GM19351 (cell line): ENCODE data around the gene MTCP1.
A peak's percentile ranks its signal among the peaks of the same experiment; 100 is the strongest.

Source experiments
- ATAC-seq: cut with Tn5 transposase; IDR thresholded peaks from one replicate; pipeline ENCODE4 v1.9.1; 2021; ENCODE audit warnings: mild to moderate bottlenecking, moderate library complexity; ENCODE audit not compliant: unreplicated experiment

MTCP1 gene

GRCh38 chrX:155070975-155071693, at the start of gene MTCP1, which contains the start of the genes BRCC3 and CMC4:
Gene MTCP1, minus strand, starts transcription at chrX:155071136. Its CDS starts 5,126 bp downstream, at chrX:155066010.
Gene BRCC3, plus strand, starts transcription at chrX:155071508. Its CDS starts 20 bp downstream, at chrX:155071528.
Gene CMC4, minus strand, starts transcription at chrX:155071136. Its CDS starts 7,113 bp downstream, at chrX:155064023.
- peak; percentile 83 for ATAC-seq

GRCh38 chrX:155115174-155115819, 44.4 kb upstream of the MTCP1 start:
- ATAC-seq = no peak

GRCh38 chrX:155113097-155113496, 42.2 kb upstream of the MTCP1 start:
- ATAC-seq = no peak

- no peak for ATAC-seq
Observed at GRCh38 chrX:155112171-155112570, 41.2 kb upstream of the MTCP1 start.

- no peak for ATAC-seq
Observed at GRCh38 chrX:155108427-155108826, 37.5 kb upstream of the MTCP1 start.

GRCh38 chrX:155105919-155106318, 35.0 kb upstream of the MTCP1 start:
- no peak for ATAC-seq

GRCh38 chrX:155094468-155095061, 23.6 kb upstream of the MTCP1 start:
- peak; percentile 75 for ATAC-seq

GRCh38 chrX:155086961-155087735, 16.2 kb upstream of the MTCP1 start:
- ATAC-seq = no peak

- ATAC-seq = no peak
Observed at GRCh38 chrX:155086202-155086840, 15.4 kb upstream of the MTCP1 start.

- peak; percentile 14 for ATAC-seq
Observed at GRCh38 chrX:155071694-155072280, 851 bp upstream of the MTCP1 start.

GRCh38 chrX:155070663-155070974, 317 bp downstream of the MTCP1 start:
- ATAC-seq = peak; percentile 26

GRCh38 chrX:155070038-155070437, 898 bp downstream of the MTCP1 start:
- ATAC-seq = no peak

GRCh38 chrX:155069414-155069813, 1.5 kb downstream of the MTCP1 start:
- ATAC-seq = no peak

- ATAC-seq = no peak
Observed at GRCh38 chrX:155068165-155068564, 2.8 kb downstream of the MTCP1 start.

GRCh38 chrX:155065035-155065734, 5.8 kb downstream of the MTCP1 start:
- ATAC-seq = no peak

- no peak for ATAC-seq
Observed at GRCh38 chrX:155061760-155062159, 9.2 kb downstream of the MTCP1 start.

- peak; percentile 90 for ATAC-seq
Observed at GRCh38 chrX:155056877-155057792, 13.8 kb downstream of the MTCP1 start.

- ATAC-seq = no peak
Observed at GRCh38 chrX:155056471-155056870, 14.5 kb downstream of the MTCP1 start.

GRCh38 chrX:155055494-155055893, 15.4 kb downstream of the MTCP1 start:
- ATAC-seq = no peak
